ENCODE measurements around the gene ATG7.
"Not testable (repeated sequence)": the region's sequence is repeated elsewhere in the genome, so short reads cannot be mapped to it uniquely, and the experiment has no call there.

The ATG7 gene

DNA sequence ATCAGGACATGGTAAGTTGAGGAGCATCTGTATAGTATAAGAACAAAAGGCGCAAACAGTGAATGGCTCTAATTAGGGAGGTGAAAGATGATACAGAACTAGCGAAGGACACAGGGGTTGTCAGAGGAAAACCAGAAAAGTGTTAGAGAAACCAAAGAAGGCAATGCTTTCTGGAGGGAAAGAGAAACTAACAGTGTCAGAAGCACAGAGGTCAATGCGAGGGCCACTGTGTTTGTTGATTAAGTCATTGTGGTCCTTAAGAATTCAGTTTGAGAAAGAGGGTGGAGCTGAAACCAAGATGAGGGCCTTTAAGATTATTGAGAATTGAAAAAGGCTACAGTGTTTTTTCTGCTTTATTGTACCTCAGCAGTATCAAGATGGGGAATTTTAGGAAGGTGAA is 28.8 kb downstream of the ATG7 start:
- DNase-seq (ENCODE audit: low read depth in 3 of 3) = no peak

DNA sequence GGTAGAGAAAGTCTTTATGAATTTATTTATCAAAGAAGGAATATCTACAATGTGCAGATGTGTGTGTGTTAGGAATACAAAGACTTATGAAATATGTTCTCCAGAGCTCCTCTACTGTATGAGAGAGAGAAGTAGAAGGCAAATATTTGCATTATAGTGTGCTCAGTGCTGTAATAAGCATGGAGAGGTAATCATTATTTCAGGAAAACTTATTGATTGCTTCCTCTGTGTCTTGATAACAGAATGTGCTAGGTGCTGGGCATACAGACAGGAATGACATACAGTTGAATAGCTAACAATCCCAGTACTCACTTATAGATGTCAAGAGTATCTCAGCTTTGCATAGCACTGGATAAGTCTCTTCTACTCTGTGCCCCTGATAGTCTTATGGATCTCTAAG is 30.2 kb downstream of the ATG7 start:
- DNase-seq (ENCODE audit: low read depth in 3 of 3) = no peak

DNA sequence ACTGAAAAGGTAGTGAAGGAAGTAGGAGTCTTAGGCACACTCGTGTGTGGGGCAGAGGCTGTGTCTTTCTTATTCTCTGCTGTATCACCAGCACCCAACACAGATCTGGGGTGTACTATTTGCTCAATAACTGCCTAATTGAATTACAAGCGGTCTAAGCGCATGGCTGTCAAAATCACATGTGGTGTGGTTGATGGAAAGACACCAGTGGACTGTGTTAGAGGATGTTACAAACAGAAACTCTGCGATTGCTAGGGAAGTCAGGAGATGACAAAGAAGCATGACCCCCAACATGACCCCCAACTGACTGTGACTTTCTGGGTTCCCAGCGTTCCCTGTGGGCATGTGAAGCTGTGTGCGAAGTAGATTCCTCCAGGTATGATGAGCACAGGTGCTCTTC is 32.0 kb downstream of the ATG7 start:
- DNase-seq (ENCODE audit: low read depth in 3 of 3) = no peak

DNA sequence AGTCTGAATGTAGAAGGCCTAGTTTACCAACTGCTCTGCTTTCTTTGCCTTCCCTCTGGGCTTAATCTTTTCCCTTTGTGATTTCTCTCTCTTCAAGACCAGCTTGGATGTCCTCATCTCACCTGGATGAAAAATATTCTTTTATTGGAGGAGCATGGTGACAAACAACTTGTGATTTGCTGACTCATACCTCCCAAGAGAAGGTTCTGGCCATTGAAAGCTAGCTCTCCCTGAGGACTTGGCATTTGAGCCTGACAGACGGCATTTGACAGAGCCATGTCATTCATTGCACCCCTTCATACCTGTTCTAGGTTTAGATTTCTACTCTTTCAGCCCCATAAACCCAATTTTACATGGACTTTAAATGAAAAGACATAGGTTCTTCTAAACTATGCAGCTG is 33.3 kb downstream of the ATG7 start:
- no peak for DNase-seq (ENCODE audit: low read depth in 3 of 3)

DNA sequence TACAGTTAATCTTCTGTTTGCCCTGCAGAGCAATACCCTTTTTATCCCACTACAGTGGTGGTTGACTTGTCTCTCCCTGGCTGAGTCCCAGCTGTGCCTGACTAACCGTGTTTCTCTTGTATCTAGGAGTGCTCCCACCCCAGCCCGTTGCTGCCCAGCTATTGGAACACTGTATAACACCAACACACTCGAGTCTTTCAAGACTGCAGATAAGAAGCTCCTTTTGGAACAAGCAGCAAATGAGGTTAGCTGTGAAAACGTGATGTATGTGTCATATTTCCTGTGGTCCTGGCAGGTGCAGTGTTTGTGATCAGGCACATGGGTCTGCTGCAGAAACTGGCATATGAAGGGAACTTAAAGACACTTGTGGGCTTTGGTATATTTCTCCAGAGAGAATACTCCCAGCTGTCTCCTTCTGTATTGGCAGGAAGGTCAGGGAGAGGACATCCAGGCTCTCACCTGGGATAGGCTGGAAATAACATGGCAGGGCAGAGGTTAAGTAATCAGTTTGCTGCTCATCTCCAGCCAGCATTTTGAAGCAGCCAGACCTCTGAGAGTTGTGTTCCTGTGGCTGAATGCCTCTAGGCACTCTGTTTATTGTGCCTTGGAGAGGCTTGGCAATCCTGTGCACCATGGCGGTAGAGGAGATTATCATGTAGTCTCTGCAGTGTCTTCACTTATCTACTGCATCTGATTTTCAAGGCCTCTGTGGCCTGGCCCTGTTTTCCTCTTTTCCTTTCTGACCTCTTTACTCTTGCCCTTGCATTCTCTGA is 34.8 kb downstream of the ATG7 start:
- peak in 2 of 3 donors; percentile 12 to 32 for DNase-seq (ENCODE audit: low read depth in 3 of 3)

DNA sequence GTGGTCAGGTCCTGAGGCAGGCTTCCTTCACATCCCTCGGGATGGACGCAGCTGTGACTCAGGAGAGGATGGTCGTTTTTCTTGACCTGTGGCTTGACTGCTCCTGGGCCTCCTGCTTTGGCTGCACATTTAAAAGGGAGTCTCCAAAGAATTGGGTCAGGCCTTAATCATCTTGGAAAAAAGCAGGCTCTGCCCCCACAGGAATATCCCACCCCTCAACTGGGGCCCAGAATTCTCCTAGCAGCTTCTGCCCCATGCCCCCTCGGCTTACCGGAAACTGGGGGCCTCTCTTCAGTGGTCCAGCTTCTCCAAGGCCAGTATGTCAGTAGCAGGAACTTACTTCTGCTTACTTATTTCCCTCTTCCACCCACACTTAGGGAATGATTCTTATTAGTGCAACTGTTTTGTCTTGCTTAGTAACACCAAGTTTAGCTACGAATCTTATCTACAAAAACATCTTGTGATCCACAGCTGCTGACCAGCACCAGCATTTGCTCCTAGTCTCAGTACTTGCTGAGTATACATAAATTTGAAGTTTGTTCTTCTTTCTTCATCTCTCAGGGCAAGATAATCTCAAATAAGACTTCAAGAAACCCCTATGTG is 35.7 kb downstream of the ATG7 start:
- no peak for DNase-seq (ENCODE audit: low read depth in 3 of 3)

DNA sequence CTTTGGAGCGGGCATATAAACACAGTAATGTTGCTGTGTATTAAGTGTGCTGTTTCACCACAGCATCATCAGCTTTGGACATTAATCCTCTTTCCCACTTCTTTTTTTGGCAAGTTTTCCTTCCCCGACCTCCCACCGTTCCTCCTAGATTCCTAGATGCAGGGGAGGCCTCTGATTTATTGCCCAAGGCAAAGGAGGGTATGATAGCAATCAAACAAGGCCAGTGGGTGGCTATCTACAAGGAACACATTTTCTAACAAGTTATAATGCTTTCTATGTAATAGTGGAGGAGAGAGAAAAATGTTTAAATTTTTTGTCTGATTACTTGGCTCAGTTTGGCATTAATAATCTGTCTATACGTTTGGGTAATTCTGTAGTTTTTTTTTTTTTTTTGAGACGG is 38.1 kb downstream of the ATG7 start:
- no peak for DNase-seq (ENCODE audit: low read depth in 3 of 3)

DNA sequence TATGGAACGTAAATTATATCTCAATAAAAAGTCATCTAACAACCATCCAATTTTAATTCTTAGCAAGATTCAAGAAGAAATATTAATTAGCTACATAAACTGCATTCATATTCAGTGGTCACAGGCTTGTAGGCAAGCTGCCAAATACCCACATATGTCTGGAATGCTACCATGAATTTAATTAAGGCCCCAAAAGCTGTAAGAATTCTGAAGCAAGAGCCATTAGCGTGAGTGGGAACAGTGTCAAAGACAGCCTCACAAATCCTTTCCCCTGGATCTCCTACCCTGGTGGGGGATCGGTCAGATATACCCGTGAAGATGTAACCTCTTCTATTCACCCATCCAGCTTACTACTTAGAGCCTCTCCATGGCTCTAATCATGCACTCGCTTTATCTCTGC is 40.0 kb downstream of the ATG7 start:
- DNase-seq (ENCODE audit: low read depth in 3 of 3) = no peak

DNA sequence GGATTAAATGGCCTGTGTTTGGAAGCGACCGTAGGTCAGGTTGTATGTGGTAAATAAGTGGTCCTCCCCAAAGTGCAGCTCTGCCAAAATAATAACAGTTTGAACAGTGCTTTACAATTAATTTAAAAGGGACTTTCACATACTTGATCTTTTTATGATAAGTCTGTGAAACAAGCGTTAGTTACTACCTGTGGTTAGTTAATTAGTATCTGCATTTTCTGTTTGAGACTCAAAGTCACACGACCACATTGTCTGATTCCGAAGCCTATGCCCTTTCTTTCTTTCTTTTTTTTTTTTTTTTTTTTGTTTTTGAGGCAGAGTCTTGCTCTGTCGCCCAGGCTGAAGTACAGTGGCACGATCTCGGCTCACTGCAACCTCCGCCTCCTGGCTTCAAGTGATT is 45.1 kb downstream of the ATG7 start:
- DNase-seq (ENCODE audit: low read depth in 3 of 3) = no peak

DNA sequence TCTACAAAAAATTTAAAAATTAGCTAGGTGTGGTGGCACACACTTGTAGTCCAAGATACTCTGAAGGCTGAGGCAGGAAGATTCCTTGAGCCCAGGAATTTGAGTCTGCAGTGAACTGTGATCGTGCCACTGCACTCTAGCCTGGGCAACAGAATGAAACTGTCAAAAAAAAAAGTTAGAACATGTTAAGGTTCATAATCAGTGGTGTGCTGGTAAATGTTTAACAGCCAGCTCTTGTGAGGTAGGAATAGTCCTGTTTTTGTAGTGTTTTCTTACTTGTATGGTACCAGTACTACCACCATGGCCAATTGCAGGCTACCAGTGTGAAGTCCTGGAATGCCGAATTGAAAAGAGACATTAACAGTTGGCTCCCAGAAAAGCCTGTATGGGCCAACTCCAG is 50.7 kb downstream of the ATG7 start:
- DNase-seq (ENCODE audit: low read depth in 3 of 3) = no peak

DNA sequence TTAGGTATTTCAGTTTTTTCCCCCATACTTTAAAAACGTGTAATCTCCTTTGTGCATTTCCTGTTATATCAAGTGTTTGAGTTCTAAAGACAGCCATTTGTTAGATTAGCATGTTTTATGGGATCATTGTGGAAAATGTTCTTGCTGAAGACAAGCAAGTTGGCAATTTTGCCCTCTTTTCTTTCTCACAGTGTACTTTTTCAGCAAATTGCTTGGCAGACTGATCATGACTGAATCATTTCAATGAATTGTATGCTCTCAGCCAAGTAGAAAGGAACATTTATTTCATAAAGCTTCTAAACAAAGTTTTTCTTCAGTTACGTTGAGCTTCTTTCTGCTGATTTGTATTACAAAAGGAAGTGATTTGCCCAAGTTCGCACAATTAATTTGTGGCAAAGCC is 51.6 kb downstream of the ATG7 start:
- DNase-seq (ENCODE audit: low read depth in 3 of 3) = no peak

DNA sequence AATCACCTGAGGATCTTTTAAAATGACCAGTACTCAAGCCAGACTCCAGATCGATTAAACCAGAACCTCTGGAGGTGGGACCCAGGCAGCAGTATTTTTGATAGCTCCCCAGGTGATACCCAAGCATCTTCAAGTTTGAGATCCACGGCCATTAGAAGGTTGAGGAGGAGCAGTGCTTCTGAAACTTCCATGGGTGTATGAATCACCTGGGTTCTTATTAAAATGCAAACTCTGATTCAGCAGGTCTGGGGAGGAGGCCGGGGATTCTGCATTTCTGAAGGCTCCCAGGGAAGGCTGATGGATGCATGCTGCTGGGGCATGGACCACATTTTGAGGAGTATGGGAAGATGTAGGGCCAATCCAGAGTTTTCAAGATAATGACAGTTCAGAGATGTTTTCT is 55.4 kb downstream of the ATG7 start:
- no peak for DNase-seq (ENCODE audit: low read depth in 3 of 3)

DNA sequence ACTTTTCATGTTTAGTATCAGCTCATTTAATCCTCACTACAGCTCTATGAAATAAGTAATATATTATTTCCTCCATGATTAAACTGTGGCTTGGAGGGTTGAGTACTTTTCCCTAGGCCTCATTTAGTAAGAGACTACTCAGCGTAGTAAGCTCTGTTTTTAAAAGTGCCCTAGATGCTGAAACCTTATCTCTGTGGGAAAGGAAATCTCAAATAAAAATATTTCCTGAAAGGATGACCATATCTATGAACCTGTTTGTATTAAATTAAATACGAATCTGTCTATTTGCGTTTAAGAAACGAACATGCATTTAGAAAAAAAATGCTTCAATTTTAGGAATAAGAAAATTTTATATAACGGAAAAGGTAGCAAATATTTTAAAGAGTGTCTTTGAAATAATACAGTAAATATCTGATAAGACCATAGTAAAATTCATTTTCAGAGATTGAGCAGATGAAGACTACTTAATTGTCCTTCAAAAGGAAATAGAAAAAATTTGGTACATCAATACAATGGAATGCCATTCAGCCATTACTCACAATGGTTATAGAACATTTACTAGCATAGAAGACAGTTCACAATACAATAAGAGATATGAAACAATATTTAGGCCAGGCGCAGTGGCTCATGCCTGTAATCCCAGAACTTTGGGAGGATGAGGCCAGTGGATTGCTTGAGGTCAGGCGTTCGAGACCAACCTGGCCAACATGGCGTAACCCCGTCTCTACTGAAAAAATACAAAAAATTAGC is 56.2 kb downstream of the ATG7 start:
- DNase-seq (ENCODE audit: low read depth in 3 of 3) = no peak

DNA sequence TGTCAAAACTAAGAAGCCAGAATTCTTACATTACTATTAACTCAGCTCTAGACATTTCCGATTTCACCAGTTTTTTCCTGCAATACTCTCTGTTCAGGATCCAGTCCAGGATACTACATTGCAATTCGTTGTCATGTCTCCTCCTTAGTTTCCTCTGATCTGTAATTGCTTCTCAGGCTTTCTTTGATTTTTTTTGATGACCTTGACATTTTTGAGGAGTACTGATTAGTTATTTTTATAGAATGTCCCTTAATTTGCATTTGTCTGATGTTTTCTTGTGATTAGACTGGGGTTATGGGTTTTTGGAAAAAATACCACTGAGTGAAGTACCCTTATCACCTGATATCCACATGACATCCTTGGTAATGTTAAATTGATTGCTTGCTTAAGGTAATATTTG is 57.6 kb downstream of the ATG7 start:
- no peak for DNase-seq (ENCODE audit: low read depth in 3 of 3)

DNA sequence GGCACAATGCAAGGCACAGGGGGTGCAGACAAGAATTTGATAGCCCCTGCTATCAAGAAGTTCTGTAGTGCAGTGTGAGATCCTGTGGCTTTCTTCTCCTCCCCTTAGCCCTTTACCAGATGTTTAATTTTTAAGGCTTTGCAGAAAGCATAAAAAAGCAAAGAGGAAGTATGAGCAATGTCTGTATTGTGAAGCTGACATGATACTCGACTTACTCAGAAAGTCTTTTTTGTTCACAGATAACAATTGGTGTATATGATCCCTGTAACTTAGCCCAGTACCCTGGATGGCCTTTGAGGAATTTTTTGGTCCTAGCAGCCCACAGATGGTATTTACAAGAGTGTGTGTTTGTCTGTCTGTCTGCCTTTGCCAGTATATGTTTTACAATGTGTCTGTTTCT is 58.9 kb downstream of the ATG7 start:
- DNase-seq (ENCODE audit: low read depth in 3 of 3) = no peak

DNA sequence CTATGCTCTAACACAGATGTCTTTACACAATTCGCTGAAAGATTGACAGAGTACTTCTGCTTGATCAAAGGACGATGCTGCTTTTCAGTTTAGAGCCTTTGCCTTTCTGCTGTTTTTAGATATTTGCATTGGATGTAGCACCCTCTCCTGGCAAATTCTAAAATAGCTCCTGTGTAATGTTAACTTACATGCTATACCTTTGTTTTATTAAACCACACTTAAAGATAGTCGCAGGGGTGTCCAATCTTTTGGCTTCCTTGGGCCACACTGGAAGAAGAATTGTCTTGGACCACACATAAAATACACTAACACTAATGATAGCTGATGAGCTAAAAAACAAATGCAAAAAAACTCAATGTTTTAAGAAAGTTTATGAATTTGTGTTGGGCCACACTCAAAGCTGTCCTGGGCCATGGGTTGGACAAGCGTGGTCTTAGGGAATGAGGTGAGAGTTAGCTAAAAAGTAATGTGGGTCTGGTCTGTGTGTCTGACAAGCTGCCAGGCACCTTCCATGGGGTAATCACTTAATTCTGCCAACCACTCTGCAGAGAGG is 62.9 kb downstream of the ATG7 start:
- no peak for DNase-seq (ENCODE audit: low read depth in 3 of 3)

DNA sequence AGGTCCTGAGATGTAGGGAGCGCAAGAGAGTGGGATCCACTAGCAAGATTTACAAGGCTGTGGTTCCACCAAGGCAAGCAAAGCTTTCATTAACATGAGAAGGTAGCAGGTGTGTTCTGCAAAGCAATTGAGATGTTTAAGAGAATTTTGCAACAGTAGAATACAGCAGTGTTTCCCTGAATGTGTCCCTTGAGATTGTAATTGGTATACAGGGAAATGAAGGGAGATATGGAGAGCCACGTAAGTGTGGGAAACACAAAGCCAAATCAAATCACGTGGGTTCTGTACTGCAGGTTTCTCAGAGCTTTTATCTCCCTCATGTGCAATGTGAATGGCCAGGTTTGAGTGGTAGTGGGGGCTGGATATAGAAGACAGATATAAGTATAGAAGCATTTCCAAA is 67.3 kb downstream of the ATG7 start:
- DNase-seq (ENCODE audit: low read depth in 3 of 3) = no peak

DNA sequence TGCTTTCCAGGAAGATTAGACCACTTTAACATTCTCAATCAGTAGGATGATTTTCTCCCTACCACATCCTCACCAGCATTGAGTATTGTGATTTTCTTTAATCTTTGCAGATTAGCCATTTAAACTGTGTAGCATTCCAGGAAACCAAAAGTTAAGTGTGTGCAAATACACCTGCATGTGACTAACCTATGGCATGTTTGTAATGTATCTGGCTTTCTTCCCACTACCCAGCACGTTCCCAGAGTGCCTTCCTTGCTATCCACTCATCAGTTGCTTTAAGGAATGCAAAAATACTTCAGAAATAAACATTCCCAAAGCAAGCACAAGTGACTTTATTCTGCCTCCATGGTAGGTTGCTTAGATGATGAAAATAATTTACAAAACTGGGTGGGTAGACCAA is 74.2 kb downstream of the ATG7 start:
- DNase-seq (ENCODE audit: low read depth in 3 of 3) = no peak

DNA sequence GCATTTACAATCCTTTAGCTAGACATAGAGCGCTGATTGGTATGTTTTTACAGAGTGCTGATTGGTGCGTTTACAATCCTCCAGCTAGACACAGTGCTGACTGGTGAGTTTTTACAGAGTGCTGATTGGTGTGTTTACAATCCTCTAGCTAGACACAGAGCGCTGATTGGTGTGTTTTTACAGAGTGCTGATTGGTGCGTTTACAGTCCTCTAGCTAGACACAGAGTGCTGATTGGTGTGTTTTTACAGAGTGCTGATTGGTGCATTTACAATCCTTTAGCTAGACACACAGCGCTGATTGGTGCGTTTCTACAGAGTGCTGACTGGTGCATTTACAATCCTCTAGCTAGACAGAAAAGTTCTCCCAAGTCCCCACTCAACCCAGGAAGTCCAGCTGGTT is 76.7 kb downstream of the ATG7 start:
- not testable (repeated sequence) for DNase-seq (ENCODE audit: low read depth in 3 of 3)

DNA sequence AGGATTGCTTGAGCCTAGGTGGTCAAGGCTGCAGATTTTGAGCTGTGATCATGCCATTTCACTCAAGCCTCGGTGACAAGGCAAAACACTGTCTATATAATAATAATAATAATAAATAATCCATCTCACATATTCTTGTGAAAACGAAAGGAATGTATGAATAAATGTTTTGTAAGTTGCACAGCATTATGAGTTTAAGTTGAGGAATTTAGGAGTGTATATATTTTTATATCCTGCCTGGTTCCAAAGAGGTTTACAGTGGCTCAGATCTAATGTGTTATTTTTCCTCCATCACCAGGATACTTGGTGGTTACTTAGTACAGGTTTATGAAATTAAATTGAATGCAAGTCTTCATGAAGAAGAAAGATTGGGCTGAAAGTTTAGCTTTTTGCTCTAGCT is 77.2 kb downstream of the ATG7 start:
- no peak for DNase-seq (ENCODE audit: low read depth in 3 of 3)

DNA sequence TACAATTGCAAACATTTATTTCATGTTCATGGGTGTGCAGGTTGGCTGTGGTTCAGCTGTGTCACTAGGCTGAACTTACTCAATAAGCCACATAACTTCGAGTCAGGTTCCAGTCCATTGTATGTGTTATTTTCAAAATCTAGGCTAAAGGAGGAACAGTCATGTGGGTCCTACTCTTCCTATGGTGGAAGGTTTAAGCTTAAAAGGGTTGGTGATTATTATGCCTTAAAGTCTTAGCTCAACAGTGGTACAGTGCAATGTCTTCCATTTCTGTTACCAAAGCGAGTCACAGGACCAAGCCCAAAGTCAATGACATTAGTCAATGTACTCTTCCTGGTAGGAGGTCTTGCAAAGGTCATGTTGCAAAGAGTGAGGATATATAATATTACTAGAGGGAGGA is 78.2 kb downstream of the ATG7 start:
- DNase-seq (ENCODE audit: low read depth in 3 of 3) = no peak

DNA sequence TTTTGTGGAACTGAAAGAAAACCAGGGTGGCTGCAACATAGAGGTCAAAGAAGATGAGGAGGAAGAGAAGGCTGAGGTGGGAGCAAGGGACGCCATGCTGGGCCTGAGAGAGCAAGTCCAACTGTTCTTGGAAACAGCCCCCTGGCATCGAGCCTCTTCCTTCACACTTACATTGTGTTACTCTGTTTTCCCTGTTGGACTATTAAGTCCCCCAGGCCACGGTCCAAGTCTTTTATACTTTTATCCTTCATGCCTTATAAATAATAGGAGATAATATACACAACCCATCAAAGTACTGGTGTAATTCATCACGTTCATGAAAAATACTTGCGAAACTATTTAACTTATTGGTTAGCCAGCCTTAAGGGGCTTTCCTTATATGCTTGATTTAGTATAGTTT is 79.3 kb downstream of the ATG7 start:
- no peak for DNase-seq (ENCODE audit: low read depth in 3 of 3)

DNA sequence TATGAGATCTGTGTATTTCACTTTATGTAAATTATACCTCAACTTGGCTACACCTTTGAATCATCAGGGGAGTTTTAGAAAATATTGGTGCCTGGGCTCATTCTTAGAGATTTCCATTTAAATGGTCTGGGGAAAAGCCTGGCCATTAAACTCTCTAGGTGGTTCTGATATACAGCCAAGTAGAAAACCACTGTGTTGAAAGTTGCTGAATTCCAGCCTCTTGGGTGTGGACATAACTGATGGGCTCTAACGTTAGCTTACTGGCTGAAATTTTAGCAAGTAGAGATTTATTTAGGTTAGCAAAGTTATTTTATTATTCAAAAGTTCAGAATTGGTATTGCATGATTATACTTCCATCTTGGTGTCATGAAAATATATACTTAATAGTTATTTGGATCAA is 84.1 kb downstream of the ATG7 start:
- DNase-seq (ENCODE audit: low read depth in 3 of 3) = no peak
